Stimulated activated CD4-positive, alpha-beta T cell treated with anti-CD3 and anti-CD28 coated beads, Interleukin-15, amount 100 ng/mL, for 48 hours (primary cell): Measurements from ENCODE around the gene CARD10.
A peak's percentile ranks its signal among the peaks of the same experiment; 100 is the strongest.

Experiments
- DNase-seq, 2 donors: peaks; one replicate each; pipeline ENCODE4 v3.0.0-alpha.2; 2020; ENCODE audit warnings: low read depth in 2 of 2

Gene CARD10, protein sequence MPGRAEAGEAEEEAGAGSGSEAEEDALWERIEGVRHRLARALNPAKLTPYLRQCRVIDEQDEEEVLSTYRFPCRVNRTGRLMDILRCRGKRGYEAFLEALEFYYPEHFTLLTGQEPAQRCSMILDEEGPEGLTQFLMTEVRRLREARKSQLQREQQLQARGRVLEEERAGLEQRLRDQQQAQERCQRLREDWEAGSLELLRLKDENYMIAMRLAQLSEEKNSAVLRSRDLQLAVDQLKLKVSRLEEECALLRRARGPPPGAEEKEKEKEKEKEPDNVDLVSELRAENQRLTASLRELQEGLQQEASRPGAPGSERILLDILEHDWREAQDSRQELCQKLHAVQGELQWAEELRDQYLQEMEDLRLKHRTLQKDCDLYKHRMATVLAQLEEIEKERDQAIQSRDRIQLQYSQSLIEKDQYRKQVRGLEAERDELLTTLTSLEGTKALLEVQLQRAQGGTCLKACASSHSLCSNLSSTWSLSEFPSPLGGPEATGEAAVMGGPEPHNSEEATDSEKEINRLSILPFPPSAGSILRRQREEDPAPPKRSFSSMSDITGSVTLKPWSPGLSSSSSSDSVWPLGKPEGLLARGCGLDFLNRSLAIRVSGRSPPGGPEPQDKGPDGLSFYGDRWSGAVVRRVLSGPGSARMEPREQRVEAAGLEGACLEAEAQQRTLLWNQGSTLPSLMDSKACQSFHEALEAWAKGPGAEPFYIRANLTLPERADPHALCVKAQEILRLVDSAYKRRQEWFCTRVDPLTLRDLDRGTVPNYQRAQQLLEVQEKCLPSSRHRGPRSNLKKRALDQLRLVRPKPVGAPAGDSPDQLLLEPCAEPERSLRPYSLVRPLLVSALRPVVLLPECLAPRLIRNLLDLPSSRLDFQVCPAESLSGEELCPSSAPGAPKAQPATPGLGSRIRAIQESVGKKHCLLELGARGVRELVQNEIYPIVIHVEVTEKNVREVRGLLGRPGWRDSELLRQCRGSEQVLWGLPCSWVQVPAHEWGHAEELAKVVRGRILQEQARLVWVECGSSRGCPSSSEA

DNA sequence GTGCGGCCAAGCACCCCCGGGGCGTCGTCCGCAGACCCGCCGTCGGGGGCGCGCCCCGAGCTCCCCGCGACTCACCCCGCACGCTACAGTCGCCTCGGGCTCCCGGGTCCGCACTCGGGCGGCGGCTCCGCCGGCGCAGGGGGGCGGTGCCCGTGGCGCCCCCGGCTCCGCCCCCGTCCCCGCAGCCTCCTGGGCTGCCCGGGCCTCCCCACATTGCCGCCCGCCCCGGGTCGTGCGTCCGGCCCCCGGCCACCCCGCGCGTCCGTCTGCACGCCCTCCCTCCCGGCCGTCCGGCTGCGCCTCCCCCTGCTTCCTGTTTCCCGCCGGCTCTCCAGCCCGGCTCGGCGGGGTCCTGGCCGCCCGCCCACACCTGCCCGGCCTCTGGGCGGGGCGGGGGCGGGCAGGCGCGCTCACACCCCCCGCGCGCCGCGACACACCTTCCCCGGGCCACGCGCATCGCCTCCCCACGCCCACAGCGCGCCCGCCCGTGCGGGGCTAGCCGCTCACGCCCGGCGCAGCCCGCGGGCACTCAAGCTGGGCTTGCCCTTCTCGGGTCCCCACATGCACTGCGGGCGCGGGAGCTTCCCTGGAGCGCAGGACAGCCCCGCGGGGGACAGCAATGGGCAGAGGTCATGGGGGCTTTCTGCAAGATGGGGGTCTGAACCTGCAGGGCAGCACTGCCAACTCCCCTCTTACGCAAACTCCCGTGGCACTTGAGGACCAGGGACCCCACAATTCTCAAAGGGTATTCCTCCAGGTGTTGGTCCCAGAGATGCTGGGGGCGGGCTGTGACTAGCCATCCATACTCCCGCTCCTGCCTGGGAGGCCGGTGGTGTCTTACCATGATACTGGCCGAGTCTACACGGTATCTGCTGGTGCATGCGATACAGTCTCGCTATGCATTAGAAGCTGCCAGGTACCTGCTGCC is at the start of gene CARD10:
Gene CARD10 (minus strand): TSS at position 148 of the 928 bp plus-strand sequence. CDS start 215 bp downstream, outside the sequence.
- no peak for DNase-seq

DNA sequence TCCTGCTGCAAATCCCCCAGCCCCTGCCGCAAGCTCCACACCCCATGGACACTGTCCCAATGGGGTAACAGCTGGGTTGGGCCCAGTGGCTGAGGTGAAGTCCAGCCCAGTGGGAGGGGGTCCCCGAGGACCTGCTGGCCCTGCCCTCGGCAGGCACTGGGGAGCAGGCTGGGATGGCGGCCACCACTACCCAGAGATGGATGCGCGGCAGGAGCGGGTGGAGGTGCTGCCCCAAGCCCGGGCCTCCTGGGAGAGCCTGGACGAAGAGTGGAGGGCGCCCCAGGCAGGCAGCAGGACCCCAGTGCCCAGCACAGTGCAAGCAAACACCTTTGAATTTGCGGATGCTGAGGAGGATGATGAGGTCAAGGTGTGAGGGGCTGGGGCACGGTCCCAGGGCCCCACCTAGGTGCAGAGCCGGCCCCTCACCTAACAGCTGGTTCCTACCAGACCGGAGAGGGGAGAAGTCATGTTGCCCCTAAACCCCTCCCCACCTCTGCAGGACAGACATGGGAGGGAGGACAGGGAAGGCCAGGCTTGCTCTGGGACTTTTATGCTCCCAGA is 49.3 kb upstream of the CARD10 start:
- DNase-seq: no peak

DNA sequence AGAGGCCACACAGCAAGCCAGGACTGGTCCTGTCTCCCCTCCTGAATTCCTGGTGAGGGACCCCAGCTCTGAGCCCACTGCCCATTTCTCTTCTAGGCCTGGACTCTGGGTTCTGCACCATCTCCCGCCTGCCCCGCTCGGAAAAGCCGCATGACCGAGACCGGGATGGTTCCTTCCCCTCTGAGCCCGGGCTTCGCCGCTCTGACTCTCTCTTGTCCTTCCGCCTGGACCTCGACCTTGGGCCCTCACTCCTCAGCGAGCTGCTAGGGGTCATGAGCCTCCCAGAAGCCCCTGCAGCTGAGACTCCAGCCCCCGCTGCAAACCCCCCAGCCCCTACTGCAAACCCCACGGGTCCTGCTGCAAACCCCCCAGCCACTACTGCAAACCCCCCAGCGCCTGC is 48.8 kb upstream of the CARD10 start:
- no peak for DNase-seq

DNA sequence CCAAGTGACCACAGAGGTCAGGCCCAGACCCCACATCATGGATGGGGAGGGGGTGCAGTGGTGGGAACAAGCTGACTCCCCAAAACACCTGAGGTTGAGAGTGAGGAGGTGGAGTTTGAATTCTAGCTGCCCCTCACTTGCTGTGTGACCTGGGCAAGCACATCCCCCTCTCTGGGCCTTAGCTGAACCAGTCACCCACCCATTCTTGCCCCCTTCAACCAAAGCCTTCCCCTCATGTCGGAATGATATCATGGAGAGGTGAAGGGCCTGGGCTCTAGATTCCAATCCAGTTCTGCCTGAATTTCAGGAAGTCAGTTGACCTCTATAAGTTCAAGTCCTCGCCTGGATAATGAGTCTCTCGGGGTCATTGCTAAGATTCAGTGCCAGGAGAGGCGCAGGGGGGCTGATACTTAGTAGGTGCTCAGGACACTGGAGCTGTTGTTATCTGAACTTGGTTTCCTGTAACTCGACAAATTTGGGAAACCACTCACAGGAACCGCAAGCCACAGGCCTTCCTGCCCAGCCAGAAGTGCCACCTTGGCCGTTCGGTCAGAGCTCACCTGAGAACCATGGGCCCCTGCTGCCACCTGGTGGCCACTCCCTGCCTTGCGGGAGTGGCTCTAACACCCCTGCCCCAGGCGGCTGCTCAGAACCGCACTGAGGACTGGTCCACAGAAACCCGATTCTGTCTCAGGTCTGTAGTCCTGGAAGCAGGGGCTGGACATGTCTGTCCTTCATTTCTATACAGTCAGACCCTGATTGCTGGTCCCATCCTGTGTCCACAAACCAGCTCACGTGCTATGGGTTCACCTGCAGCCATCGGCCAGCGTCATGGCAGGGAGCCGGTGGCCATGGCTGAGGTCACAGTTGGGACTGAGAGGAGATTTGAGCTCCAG is 47.9 kb upstream of the CARD10 start:
- DNase-seq: peak; percentile 80 to 87

DNA sequence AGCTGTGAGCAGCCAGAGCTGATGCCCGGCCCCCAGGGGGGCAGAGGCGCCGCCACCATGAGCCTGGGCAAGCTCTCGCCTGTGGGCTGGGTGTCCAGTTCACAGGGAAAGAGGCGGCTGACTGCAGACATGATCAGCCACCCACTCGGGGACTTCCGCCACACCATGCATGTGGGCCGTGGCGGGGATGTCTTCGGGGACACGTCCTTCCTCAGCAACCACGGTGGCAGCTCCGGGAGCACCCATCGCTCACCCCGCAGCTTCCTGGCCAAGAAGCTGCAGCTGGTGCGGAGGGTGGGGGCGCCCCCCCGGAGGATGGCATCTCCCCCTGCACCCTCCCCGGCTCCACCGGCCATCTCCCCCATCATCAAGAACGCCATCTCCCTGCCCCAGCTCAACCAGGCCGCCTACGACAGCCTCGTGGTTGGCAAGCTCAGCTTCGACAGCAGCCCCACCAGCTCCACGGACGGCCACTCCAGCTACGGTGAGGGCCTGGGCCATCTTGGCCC is 47.2 kb upstream of the CARD10 start:
- DNase-seq: no peak

DNA sequence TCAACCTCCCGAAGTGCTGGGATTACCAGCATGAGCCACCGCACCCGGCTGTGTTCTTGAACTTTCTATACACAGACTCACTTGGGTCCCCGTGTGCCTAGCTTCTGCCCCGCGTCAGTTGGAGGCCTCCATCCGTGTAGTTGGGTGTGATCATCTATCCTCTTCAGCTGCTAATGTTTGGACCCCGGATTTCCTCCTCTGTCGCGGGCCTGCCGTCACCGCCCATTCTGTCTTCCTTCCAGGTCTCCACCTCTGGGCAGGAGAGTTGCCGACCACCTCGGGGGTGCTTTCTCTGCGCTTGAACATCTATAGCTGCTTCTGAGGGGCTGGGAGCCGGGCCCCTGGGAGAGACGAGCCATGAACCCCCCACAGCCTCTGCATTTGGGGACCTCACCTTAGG is 46.6 kb upstream of the CARD10 start:
- DNase-seq: no peak

DNA sequence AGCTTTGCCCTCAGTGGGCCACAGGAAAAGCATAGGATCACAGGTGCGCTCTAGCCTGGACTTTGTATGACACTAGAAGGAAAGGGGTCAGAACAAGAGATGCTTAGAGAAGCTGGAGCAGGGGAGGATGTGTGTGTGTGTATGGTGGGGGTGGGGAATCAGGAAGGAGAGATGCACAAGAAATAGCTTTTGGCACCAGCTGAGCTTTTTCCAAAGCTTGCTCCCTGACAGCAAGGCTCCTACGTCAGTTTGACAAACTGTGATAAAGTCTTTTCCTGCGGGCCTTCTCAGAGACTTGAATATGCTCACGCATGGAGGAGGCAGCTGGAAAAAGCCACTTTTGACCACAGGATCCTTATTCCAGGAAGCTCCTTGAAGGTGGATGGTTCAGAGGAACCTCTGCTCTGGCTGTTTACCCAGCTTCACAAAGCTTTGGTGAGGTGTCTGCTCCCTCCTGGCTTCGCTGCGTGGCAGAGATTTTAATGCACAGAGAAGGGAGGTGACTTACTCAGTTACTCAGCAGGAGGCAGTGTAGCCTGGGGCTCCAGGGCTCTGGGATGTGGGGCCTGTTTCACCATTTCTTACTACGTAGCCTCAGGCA is 45.0 kb upstream of the CARD10 start:
- DNase-seq: no peak

DNA sequence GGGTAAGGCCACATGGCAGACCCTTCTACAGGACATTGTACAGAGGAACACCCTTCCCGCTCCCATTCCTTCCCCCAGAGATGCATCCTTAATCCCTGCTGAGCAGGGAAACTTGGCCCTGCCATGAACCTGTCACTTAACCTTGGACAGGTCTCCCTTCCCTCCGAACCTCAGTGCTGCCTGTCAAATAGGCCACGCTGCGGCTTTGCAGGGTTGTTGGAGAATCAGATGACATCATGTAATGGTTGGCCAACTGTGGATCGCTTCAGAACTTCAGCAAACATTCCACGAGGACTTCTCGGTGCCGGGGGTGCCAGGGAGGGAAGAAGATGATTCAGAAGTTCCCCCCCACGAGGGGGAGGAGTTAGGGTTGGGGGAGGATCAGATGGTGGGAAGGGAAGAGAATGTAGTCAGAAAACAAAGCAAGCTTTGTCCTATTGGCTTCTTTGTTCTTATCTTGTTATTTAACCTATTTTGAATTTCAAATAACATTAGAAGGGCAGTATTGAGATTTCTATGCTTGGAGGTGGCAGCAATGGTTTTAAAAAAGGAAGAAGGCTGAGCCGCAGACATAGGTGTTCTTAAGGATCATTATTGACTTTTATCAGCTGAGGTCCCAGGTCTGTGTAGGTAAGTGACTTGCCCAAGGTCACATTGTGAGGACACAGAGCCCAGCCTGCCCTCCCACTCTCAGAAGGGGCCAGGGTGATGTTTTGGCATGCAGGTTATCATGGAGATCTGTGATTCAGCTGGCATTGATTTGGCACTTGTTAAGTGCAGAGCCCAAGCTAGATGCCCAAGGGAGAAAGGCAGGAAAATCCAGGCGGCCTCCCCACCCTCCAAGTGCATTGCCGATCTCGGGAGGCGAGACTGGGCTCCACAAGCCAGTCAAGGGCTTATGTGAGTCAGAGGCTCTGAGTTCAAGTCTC is 44.2 kb upstream of the CARD10 start:
- DNase-seq: no peak

DNA sequence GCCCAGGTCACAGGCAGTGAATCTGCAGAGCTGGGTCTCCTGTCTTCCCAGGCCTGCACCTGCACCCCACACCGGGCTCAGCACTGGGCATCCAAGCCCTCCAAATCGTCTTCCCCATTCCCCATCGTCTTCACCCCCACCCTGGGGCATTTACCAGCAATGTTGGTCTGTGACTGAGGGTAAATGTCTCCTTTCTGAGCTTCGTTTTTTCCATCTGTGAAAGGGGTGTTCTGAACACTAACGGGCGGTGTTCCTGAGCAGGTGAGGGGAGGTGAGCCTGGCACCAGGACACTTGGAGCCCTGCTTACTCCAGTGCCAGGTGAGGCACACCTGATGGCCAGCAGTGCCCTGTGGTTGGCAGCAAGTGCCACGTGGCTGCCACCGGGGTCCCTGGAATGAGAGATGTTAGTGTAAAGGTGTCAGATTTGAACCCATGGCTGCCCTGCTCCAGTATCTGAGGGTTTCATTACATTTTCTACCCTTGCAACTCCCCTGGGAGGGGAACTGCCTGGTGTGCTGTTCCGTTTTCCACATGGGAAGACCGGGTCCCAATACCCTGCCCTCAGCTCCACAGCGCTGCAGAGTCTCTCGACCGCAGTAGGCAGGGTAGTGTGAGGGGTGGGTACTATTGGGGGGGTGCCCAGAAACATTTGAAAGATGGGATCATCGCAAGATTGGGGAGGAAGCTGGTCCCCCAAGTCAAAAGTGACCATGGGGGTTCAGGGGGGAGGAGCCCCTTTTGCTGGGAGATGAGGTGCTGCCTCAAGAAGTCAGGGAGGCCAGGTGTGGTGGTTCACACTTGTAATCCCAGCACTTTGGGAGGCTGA is 43.0 kb upstream of the CARD10 start:
- DNase-seq: no peak

DNA sequence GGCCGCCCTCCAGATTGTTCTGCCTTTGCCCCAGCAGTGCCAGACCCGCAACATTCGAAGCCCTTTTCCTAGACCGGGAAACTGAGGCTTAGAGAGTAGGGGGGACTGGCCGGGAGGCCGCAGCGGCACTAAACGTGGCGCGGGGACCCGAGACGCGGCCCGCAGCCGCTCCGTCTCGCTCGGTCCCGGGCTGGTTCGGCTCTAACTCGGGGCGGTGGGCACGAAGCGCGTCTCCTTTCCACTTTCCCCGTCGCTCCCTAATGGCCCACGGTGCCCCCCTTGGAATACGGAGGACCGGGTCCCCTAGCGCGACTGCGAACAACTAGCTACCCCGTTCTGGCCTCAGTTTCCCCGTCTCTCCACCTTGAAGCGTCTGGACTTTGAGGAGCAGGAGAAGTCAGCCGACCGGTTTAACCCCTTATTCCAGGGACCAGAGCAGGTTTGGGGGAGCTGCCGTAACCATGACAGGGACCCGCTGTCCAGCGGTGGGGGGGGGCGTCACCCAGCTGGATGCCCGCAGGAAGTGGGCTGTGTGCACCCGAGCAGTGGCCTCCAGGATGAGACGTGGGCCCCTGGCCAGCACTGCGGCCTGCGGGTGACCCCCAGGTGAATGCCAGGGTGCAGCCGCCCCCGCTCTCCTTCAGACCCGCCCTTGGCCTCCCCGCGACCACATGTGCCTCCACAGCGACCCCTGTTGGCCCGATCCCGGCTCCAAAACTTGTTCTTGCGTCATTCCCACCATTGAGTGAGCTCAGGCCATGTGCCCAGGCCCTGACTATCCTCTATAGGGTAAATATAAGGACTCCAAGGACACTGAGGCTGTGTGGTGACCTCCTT is 42.2 kb upstream of the CARD10 start:
- DNase-seq: peak; percentile 76 to 83

DNA sequence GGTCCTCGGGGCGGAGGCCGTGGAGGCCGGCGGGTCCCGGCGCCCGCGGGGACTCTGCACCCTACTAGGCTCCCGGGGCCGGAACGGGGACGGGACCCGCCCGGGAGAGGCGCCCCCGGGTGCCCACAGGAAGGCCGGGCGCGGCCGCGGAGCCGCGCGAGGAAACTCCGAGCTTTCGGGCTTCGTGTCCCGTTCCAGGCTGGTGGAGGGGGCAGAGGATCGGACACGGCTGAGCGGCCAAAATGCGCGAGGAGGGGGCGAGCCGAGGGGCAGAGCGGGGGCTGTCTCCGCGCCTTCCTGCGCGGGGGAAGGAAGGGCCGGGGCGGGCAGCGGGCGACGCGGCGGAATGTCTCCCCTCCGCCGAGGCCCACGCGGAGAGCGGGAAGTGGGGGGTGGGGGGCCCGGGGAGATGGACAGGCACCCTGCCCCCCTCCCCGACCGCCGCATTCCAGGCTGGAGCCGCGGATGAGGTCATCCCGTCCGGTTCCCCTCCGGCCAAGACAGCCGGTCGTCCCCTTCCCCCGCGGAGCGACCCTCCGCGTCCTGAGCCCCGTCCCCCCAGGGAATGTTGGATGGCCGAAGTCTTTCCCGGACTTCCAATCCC is 41.5 kb upstream of the CARD10 start:
- DNase-seq: no peak

DNA sequence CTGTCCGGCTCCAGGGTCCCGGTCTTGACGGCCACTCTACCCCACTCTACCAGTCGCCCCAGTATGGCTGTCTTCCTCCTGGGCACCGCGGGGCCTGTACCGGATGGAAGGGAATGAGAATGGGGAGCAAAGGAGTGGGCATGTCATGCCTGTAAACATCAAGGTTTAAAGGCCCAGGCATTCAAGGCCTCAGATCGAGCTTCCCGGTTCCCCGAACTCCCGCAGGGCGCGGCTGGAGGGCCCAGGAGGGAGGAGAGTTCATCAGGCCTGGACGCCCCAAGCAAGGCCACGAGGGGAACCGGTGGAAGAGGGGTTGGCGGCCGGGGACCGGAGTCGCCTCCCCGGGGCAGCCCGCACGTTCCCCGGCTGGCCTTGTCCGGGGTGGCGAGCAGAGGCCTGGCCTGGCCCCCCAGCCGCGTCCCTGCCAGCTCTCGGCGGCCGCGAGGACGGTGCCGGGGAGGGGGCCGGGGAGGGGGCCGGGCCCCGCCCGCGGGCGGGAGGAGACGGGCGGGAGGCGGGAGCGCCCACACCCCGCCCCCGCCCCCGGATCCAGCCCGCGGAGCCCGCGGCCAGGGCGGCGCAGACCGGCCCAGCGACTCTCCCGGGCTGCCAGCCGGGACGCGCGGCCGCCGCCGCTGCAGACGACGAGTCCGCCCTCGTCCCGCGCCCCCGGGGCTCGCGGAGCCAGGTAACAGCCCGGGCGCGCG is 40.8 kb upstream of the CARD10 start, which contains the start of gene CDC42EP1:
Gene CDC42EP1 (plus strand): TSS at position 580 of the 707 bp plus-strand sequence. CDS start 5,870 bp downstream, outside the sequence.
- no peak for DNase-seq

DNA sequence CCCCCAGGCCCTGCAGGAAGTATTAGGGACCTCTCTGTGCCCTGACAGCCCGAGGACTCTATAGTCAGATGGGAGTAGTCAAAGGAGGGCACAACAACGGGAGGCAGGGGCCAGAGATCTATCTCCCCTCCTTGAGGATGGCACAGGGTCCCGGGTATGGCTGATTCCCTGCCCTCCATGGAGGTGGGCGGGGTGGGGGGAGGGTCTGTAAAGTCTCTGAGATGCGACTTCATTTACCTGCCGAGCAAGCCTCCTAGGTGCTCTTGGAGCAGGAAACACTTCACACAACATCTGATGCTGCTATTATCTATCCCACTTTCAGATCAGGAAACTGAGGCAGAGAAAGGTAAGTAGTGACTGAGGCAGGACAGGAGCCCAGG is 40.3 kb upstream of the CARD10 start:
- no peak for DNase-seq

DNA sequence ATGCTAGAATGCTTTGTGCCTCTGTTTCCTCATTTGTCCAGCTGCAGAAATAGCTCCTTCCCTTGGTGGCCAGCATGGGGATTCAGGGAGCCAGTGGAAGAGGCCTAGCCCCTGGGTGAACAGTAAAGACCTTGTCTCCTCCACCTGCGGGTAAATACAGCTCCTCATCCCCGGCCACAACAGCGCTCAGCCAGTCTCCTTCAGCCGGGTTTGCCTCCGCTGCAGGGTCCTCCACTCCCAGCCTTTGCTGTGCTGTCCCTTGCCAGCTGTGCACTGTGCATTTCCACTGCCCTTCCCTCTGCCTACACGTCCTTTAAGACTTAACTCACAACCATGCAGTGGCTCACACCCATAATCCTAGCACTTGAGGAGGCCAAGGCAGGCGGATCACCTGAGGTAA is 39.6 kb upstream of the CARD10 start:
- no peak for DNase-seq

DNA sequence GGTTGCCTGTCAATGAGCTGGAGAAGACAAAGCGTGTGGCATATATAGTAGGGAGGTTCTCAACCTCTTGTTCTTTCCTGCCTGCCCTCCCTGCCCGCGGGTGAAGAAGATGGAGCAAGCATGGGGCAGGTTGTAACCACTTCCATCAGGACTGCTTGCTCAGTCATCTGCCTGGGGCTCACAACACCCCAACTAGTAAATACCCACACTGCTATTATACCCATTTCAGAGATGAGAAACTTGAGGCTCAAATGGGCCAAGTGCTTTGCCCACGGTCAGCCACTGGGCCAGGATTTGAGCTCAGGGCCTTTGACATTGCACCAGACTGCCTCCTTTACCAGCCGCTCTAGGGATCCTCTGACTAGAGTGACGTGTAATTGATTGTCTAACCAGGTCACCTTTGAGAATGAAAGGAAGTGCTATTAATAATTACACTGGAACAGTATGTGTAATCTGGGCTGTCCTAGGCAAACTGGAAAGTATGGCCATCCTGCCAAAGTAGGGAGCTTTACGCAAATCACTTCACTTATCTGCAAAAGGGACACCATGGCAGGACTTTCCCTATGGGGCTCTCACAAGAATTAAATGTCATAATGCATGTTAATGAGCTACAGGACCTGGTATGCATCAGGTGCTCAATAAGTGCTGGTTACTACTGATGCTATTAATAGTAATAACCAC is 38.2 kb upstream of the CARD10 start:
- no peak for DNase-seq
